DND-41 (cell line): ENCODE measurements around the gene RBKS.
"Not testable (repeated sequence)": the region's sequence is repeated elsewhere in the genome, so short reads cannot be mapped to it uniquely, and the experiment has no call there.

Experiments
- ATAC-seq: fragments of 200-7000 bp; cut with Tn5 transposase; 3 replicates; pipeline ENCODE4 v1.9.1; 2021; ENCODE audit warnings: low read depth; ENCODE audit not compliant: insufficient read depth
- DNase-seq: peaks from one replicate; pipeline ENCODE4 v3.0.0-alpha.2; 2020
- H2AFZ ChIP-seq: 2 replicates; pipeline ENCODE4 v1.6.0; 2012; ENCODE audit warnings: low read depth, low read length
- H3K27ac ChIP-seq: 2 replicates; pipeline ENCODE4 v1.5.1; 2012; ENCODE audit warnings: low read length, inconsistent platforms
- H3K27me3 ChIP-seq: fragments of 200-600 bp; sonication (generic); 2 replicates; pipeline ENCODE4 v1.6.0; 2012; ENCODE audit warnings: low read length, mild to moderate bottlenecking, inconsistent platforms; ENCODE audit not compliant: insufficient read depth, poor library complexity
- H3K36me3 ChIP-seq: 2 replicates; pipeline ENCODE4 v1.5.1; 2012; ENCODE audit warnings: low read length, inconsistent platforms; ENCODE audit not compliant: insufficient read depth
- H3K4me1 ChIP-seq: 2 replicates; pipeline ENCODE4 v1.5.1; 2012; ENCODE audit warnings: mild to moderate bottlenecking, low read length; ENCODE audit not compliant: insufficient read depth
- H3K4me2 ChIP-seq: 2 replicates; pipeline ENCODE4 v1.6.0; 2012; ENCODE audit warnings: mild to moderate bottlenecking, moderate library complexity, low read length, inconsistent platforms; ENCODE audit not compliant: insufficient read depth
- H3K4me3 ChIP-seq, 2 experiments: fragments of 200-600 bp in 1 of 2; shearing (Covaris generic) in 1 of 2; 2 replicates each; pipeline ENCODE4 v1.5.1; 2012 to 2016; ENCODE audit warnings: inconsistent platforms in 2 of 2, low read length in 2 of 2, mild to moderate bottlenecking in 2 of 2, low read depth in 1 of 2, moderate library complexity in 1 of 2
- H3K79me2 ChIP-seq: 2 replicates; pipeline ENCODE4 v1.6.0; 2012; ENCODE audit warnings: low read length, inconsistent platforms; ENCODE audit not compliant: insufficient read depth
- H3K9ac ChIP-seq: 2 replicates; pipeline ENCODE4 v1.6.0; 2012; ENCODE audit warnings: low read depth, mild to moderate bottlenecking, inconsistent platforms, low read length, moderate library complexity
- H3K9me3 ChIP-seq: 2 replicates; pipeline ENCODE4 v1.5.1; 2012; ENCODE audit warnings: low read length, moderate library complexity, mild to moderate bottlenecking, inconsistent platforms; ENCODE audit not compliant: insufficient read depth, severe bottlenecking
- H4K20me1 ChIP-seq: 2 replicates; pipeline ENCODE4 v1.6.0; 2012; ENCODE audit warnings: low read length; ENCODE audit not compliant: insufficient read depth
- CTCF ChIP-seq: IDR thresholded peaks from 2 replicates; pipeline ENCODE4 v1.5.1; 2012; ENCODE audit warnings: borderline replicate concordance, low read length, moderate library complexity, mild to moderate bottlenecking; ENCODE audit not compliant: poor library complexity, severe bottlenecking; ENCODE audit errors: extremely low read depth
- EZH2 ChIP-seq: IDR thresholded peaks from 3 replicates; pipeline ENCODE4 v1.6.1; 2012; ENCODE audit warnings: borderline replicate concordance, low read depth, mild to moderate bottlenecking, moderate library complexity, low read length, inconsistent platforms; ENCODE audit not compliant: severe bottlenecking

The RBKS gene

GRCh38 chr2:27746325-27746724, 143.9 kb downstream of the RBKS start:
- H4K20me1 ChIP-seq: no peaks in the 10 kb centered on the region
- no peak for TF ChIP-seq CTCF
- no peak for TF ChIP-seq EZH2
- H3K79me2 ChIP-seq: no peaks in the 10 kb centered on the region
- no peaks in the 10 kb centered on the region for H3K9me3 ChIP-seq
- H3K9ac ChIP-seq: no peak overlapping the region
- no peak overlapping the region for H3K4me3 ChIP-seq
- DNase-seq (no peak), ATAC-seq (no peak)
- no peak overlapping the region for H2AFZ ChIP-seq
- H3K36me3 ChIP-seq: no peaks in the 10 kb centered on the region
- H3K27me3 ChIP-seq: no peaks in the 10 kb centered on the region
- no peak overlapping the region for H3K27ac ChIP-seq
- H3K4me2 ChIP-seq: no peak overlapping the region
- no peaks in the 10 kb centered on the region for H3K4me1 ChIP-seq

GRCh38 chr2:27745494-27745893, 144.7 kb downstream of the RBKS start:
- not testable (repeated sequence) for H3K4me3 ChIP-seq, ATAC-seq, H3K9me3 ChIP-seq, DNase-seq, H3K27me3 ChIP-seq, H3K27ac ChIP-seq, H4K20me1 ChIP-seq, H3K4me2 ChIP-seq, H3K4me1 ChIP-seq, H3K9ac ChIP-seq, H3K36me3 ChIP-seq, H2AFZ ChIP-seq, H3K79me2 ChIP-seq

- Histone ChIP-seq H3K4me2 (no peak overlapping the region), H3K9ac (no peak overlapping the region), H3K79me2 (no peaks in the 10 kb centered on the region), H3K4me1 (no peaks in the 10 kb centered on the region), H4K20me1 (no peaks in the 10 kb centered on the region), H3K36me3 (no peaks in the 10 kb centered on the region), H3K9me3 (no peaks in the 10 kb centered on the region), H3K27ac (no peak overlapping the region), H3K4me3 (no peak overlapping the region), H2AFZ (no peak overlapping the region), H3K27me3 (no peaks in the 10 kb centered on the region)
- TF ChIP-seq CTCF (no peak), EZH2 (no peak)
- ATAC-seq (no peak), DNase-seq (no peak)
These were observed 147.6 kb downstream of the RBKS start for GRCh38 chr2:27742571-27742970.

GRCh38 chr2:27741673-27742072, 148.5 kb downstream of the RBKS start:
- no peak overlapping the region for H2AFZ ChIP-seq
- no peak overlapping the region for H3K27ac ChIP-seq
- H3K9ac ChIP-seq: no peak overlapping the region
- H3K4me3 ChIP-seq: no peak overlapping the region
- no peaks in the 10 kb centered on the region for H3K27me3 ChIP-seq
- no peaks in the 10 kb centered on the region for H3K9me3 ChIP-seq
- DNase-seq (no peak), ATAC-seq (no peak)
- H3K4me1 ChIP-seq: no peaks in the 10 kb centered on the region
- H4K20me1 ChIP-seq: no peaks in the 10 kb centered on the region
- H3K4me2 ChIP-seq: no peak overlapping the region
- H3K79me2 ChIP-seq: no peaks in the 10 kb centered on the region
- TF ChIP-seq CTCF (no peak), EZH2 (no peak)
- no peaks in the 10 kb centered on the region for H3K36me3 ChIP-seq
